Jurkat, Clone E6-1 (cell line): ENCODE data around the gene TNIP2.
A peak's percentile ranks its signal among the peaks of the same experiment; 100 is the strongest.

Experiments used
- DNase-seq: peaks from one replicate; pipeline ENCODE4 v3.0.0-alpha.2; 2011; ENCODE audit warnings: low read depth, low spot score
- H3K4me3 ChIP-seq: 2 replicates; pipeline ENCODE4 v1.5.1; 2011; ENCODE audit warnings: mild to moderate bottlenecking, low read length, control low read depth, moderate library complexity

TNIP2 gene

DNA sequence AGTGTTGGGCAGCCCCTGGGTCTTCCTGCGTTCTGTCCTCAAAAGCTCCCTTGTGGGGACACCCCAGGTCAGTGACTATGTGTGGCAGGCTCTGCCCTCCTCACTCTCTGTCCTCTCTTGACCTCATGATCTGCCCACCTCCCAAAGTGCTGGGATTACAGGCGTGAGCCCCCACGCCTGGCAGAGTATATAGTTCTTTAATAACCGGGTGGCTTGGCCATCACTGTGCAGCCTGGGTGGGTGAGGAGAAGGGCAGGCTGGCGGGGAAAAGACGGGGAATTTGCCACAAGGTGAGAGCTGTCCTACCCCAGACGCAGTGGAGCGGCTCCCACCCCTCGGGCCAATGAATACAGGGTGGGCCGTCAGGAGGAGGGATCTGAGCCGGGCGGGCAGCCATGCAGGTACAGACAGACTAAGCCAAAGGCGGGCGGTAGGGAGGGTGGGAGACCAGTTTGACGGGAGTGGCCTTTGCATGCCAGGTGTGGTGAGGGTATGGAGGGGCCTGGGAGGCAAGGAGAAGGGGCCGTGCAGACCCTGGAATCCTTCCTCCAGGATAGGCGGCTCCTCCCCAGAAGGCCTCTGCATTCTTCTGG, 39.3 kb upstream of the TNIP2 start:
- no peak overlapping the region for H3K4me3 ChIP-seq

GRCh38 chr4:2794486-2795299, 38.6 kb upstream of the TNIP2 start:
- no peak overlapping the region for H3K4me3 ChIP-seq
- DNase-seq = no peak

More for the DNA sequence above, 39.3 kb upstream of the TNIP2 start:
- no peak for DNase-seq

DNA sequence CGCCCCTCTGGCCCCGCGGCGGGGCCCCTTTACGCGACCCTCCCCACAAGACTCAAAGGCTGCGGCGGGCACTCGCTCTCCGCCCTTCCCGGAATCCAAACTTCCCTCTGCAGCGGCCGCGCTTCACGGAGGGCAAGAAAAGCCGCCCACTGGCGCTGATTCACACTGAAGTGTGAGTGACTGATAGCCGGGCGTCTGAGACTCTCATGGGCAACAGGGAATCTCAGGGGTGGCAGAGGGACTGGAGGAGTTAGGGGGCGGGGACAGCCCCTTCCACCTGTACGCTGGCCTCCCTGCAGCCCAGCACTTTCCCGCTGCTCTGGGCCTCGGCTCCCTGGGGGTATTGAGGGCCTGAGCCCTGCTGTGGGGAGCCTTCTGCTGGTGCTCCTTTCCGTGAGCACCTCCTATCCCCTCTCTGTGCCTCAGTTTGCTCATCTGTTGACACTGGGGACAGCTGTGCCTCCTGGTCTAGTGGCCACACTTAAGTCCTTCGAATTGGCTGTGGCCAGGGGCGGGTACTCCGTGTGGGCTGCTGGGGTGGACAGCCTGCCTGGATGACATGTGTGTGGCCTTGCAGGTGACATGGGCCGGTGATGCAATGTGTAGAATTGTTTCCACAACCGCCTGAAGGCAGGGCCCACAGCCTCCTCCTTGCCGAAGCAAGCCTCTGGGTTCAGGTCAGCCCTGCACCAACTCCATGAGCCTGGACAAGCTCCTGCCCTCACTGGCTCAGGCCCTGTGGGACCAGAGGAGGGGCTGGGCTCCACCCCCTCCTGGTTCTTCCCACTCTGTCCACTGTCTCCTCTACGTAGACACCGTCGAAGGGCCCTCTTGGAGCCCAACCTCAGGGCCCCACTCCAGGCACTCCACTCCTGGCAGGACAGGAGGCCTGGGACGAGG, 37.7 kb upstream of the TNIP2 start:
- no peak overlapping the region for H3K4me3 ChIP-seq
- no peak for DNase-seq

- no peak for DNase-seq
- 0 out of 2 replicates have a peak within 1 kb of the TSS, but pooled peaks have one; percentile 7 for H3K4me3 ChIP-seq
Measured at GRCh38 chr4:2792711-2793585, 36.8 kb upstream of the TNIP2 start, which contains the start of gene SH3BP2. Gene SH3BP2, plus strand, starts transcription at chr4:2793085. Its CDS starts 27,533 bp downstream, at chr4:2820618.

DNA sequence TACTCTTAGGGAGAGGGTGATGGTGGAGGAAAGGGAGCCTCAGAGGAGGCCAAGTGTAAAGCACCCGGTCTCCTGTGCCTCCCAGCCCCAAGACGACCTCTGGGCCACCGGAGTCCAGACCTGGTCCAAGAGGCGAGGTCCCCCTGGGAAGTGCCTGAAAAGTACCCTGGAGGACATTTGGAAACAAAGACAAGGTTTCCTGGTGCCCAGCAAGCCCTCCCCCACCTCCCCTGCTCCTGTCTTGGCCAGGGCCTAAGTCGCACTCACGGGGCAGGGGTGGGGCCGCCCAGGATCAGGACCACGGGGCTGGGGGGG, 36.2 kb upstream of the TNIP2 start:
- H3K4me3 ChIP-seq = no peak overlapping the region
- no peak for DNase-seq

DNA sequence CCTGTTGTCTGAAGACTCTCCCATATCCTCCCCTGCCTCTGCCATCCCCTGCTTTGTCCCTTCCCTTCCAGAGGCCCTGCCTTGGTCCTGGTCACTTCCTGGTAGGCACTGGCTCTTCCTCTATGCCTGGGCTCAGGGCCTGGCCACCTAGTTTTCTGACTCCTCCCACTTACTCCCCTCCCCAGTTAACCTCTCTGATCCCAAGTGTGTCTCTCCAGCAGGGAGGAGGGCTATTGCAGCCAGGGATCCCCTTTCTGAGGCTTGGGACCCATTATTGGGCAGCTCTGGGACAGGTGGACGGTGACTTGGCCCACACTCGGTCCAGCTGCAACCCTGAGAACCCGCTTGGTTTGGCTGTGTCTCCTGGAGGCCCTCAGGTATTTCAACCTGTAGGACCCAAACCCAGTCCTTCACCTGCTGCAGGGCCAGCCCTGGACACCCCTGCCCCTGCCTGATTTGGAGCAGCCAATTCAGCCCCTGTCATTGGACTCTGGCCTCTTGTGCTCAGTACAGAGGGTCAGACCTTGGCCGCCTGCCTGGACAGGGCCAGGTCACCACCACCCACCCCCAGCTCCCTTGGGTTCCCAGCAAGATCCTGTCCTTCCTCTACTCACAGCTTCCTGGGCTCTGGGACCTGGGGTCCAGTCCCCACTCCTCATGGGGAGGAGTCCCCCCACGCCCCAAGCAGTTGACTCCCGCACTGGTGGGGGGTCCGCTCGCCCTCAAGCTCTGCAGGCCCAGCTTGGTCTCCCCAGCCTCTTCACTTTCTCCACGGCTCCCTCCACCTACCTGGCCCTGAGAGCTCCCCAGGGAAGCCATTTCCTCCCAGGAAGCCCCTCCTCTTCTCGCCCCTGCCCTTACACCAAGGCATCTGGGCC, 35.6 kb upstream of the TNIP2 start:
- DNase-seq = no peak
- no peak overlapping the region for H3K4me3 ChIP-seq

DNA sequence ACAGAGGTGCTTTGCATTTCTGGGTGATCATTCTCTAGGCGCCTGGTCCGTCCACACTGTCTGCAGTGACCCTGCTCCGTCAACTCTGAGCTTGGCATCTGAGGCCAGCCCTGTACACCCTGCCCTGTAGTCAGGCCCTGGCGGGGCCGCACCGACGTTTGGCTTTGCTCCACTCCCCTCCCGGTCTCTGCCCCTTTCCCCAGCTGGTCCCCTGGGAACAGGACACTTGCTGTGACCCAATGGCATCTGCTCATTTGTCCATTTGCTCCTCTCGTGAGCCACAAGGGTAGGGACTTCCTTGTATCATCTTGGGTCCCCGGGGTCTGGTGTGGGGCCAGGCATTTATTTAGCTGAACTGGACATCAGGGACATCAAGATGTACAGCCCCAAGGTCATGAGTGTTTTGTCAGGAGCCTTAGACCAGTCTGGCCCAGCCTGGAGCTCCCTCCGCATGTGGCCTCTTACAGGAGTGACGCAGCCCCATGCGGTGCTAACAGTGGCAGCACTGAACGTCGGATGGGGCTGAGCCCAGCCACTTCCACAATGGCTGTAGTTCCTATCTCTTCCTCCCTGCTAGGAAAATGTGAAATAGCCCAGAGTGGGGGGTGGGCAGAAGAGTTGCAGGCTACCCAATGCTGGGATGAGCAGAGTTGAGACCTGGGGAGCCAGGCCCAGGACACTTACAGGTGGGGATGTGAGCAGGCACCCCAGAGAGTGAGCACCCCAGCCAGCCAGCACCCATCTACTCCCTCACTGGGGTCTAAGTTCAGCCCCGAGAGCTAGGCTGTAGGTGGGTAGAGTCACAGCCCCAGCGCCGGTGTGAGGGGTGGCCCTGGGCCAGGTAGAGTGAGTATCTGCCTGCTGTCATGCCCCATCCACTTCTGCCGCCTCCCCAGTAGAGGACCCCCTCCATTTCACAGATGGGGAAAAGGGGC, 34.7 kb upstream of the TNIP2 start:
- H3K4me3 ChIP-seq = no peak overlapping the region
- DNase-seq = no peak

DNA sequence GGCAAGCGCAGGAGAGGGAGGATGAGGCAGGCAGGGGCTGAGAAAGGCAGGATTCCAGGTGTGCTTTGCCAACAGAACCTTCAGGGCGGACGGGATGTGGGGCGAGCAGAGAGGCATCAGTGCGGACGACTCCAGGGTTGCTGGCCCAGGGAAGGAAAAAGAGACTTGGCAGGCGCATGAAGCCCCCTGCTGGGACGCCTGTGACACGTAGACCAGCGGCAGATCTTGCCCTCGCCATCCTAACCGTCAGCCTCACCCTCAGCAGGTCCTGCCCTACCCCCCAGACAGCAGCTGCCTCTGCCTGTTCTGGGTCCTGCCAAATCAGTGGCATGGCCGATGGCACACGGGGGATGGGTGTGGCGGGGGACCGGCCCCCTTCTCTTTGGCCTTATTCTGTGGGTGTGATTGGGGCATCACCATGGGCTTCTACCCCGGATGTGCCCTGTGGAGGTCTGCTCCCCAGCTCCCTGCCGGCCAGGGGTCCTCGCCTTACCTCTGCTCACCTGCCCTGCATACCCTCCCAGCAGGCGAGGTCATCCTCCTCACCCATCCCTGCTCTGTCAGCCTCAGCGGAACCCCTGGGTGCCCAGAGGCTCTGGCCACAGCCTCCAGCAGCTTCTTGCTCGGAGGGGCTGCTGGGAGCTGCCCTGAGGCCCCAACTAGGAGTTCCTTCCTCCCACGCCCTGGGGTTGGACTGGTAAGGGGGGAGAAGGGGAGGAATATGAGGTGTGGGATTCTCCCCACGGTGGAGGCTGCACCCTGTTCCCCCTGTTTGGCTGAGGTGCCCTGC, 33.9 kb upstream of the TNIP2 start:
- no peak overlapping the region for H3K4me3 ChIP-seq
- DNase-seq = no peak

DNA sequence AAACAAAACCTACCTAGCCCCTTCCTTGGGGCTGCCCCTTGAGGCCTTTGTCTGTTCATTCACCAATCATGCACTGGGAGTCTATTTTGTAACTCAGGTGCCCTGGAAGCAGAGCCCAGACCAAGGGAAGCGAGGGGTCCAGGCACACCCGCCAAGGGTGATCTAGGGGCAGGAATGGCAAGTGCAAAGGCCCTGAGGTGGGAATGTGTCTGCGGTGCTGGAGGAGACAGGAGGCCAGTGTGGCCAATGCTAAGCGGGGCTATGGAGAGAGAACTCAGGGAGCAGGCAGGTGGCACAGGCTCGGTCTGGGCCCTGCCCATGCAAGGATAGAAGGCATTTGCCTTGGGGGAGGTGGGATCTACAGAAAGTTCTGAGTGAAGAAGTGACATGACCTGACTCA, 33.2 kb upstream of the TNIP2 start:
- no peak for DNase-seq
- H3K4me3 ChIP-seq = no peak overlapping the region

- H3K4me3 ChIP-seq = no peak overlapping the region
- DNase-seq = no peak
Measured at GRCh38 chr4:2788532-2789103, 32.5 kb upstream of the TNIP2 start.

- no peak overlapping the region for H3K4me3 ChIP-seq
- DNase-seq = no peak
Measured at GRCh38 chr4:2788101-2788500, 32.0 kb upstream of the TNIP2 start.

GRCh38 chr4:2787230-2788100, 31.3 kb upstream of the TNIP2 start:
- H3K4me3 ChIP-seq = no peak overlapping the region
- DNase-seq = no peak

DNA sequence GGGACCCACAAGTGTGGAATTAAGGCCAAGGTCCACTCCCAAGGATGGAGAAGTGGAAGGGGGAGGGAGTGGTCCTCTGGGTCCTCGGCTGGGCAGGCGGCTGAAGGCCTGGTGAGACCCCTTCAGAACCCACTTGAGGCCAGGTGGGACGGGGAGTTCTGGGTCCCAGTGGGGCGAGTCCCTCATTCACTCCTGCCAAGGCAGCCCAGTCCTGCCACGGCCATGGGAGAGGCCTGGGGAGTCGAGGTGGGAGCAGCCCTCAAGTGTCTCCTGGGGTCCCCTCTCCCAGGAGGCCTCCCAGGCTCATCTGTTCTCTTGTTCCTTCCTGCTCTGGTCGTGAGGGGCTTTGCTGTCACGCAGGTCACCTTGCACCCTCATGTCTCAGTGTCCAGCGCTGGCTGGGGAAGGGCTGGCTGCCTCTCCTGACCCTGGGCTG, 30.7 kb upstream of the TNIP2 start:
- DNase-seq = no peak
- no peak overlapping the region for H3K4me3 ChIP-seq

DNA sequence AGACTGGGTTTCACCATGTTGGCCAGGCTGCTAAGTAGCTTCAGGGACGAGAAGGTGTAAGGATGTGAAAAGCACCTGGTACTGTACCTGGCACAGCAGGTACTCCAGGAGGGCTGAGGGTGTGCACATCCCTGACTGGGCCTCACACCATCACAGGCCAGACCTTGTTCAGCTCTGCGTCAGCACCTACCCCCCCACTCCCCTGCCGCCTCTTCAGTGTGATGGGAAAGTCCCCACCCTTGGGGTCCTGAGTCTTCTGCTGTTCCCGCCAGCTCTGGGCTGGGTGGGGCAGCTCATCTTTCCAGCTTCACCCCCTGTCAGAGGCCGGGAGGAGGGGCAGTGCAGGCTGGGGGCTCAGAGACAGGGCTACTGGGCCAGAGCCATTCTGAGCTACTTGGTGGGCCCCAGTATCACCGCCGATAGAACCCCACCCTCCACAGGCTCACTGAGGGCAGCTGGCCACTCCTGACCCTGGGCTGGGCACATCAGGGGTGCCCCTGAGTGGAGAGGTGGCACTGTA, 30.1 kb upstream of the TNIP2 start:
- DNase-seq = no peak

GRCh38 chr4:2785613-2786012, 29.5 kb upstream of the TNIP2 start:
- H3K4me3 ChIP-seq = no peak overlapping the region
- peak; percentile 71 for DNase-seq

More for the DNA sequence above, 30.1 kb upstream of the TNIP2 start:
- H3K4me3 ChIP-seq = no peak overlapping the region
